HEK293T (cell line): ENCODE data around the gene TMC1.

Source experiments
- ARNT ChIP-seq: fragments of 450-650 bp; IDR thresholded peaks from 2 replicates; pipeline ENCODE4 v1.6.1; 2017; ENCODE audit warnings: mild to moderate bottlenecking
- BHLHE40 ChIP-seq: fragments of 450-650 bp; IDR thresholded peaks from 2 replicates; pipeline ENCODE4 v1.6.1; 2016; ENCODE audit warnings: mild to moderate bottlenecking, moderate library complexity, borderline replicate concordance
- FOXK2 ChIP-seq: fragments of 450-650 bp; IDR thresholded peaks from 2 replicates; pipeline ENCODE4 v1.6.1; 2016; ENCODE audit warnings: mild to moderate bottlenecking
- FOXM1 ChIP-seq: fragments of 450-650 bp; IDR thresholded peaks from 2 replicates; pipeline ENCODE4 v1.6.1; 2017; ENCODE audit warnings: mild to moderate bottlenecking, borderline replicate concordance
- HDGF ChIP-seq: fragments of 450-650 bp; IDR thresholded peaks from 2 replicates; pipeline ENCODE4 v1.6.1; 2017; ENCODE audit warnings: antibody characterized with exemption, borderline replicate concordance
- LEF1 ChIP-seq: fragments of 450-650 bp; IDR thresholded peaks from 2 replicates; pipeline ENCODE4 v1.6.1; 2017; ENCODE audit warnings: mild to moderate bottlenecking, borderline replicate concordance
- SP1 ChIP-seq: fragments of 450-650 bp; IDR thresholded peaks from 2 replicates; pipeline ENCODE4 v1.6.1; 2017
- TARDBP ChIP-seq: fragments of 450-650 bp; IDR thresholded peaks from 2 replicates; pipeline ENCODE4 v1.6.1; 2016

DNA sequence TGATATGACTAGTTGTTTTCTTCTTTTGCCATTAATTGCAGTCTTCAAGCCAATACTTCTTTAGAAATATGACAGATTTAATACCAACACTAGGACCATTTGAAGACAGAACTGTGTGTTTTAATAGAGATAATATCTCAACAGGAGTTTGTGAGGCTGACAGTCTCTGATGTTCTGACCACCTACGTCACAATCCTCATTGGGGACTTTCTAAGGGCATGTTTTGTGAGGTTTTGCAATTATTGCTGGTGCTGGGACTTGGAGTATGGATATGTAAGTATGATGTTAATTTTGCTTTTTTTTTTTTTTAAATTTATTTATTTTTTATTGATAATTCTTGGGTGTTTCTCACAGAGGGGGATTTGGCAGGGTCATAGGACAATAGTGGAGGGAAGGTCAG, 283.8 kb downstream of the TMC1 start:
- TF ChIP-seq FOXK2 (no peak), BHLHE40 (no peak), SP1 (no peak), LEF1 (no peak), ARNT (no peak), HDGF (no peak), FOXM1 (no peak), TARDBP (no peak)
